Endothelial cell of umbilical vein (primary cell): ENCODE measurements around the gene ADAMTS6. TPM values are rescaled to one million over a fixed set of nuclear protein-coding genes. Genes with fewer than 3 reads are reported as not detected.

Experiments used
- BruUV-seq: library from RNA; stranded (reverse); fragments of 400-500 nt; replicated peaks from 2 replicates; lab custom pipeline; 2021; lab: Mats Ljungman, UMichigan
- CTCF ChIA-PET: fragments of 300-600, 350-600 bp; sonication (Branson Sonifier 250); formaldehyde crosslinking; loops from one replicate; lab custom pipeline; 2021; ENCODE audit warnings: antibody characterized with exemption, inconsistent platforms; lab: Charles Lee
- POLR2A ChIA-PET: fragments of 300-600, 350-600 bp; sonication (Branson Sonifier 250); formaldehyde crosslinking; loops from one replicate; lab custom pipeline; 2021; ENCODE audit warnings: antibody characterized with exemption, inconsistent platforms; lab: Charles Lee
- DNase-seq: peaks from one replicate; pipeline ENCODE4 v3.0.0-alpha.2; 2011; ENCODE audit warnings: low read depth, low spot score
- FAIRE-seq: peaks from 2 replicates; lab custom pipeline; 2011; peaks lifted over from hg19 to GRCh38; lab: Jason Lieb, UNC
- H2AFZ ChIP-seq: 2 replicates; pipeline ENCODE4 v1.6.0; 2012; ENCODE audit warnings: low read depth, low read length, control low read depth, inconsistent platforms
- H3K27ac ChIP-seq: 2 replicates; pipeline ENCODE4 v1.5.1; 2011; ENCODE audit warnings: low read depth, mild to moderate bottlenecking, control low read depth, low read length, moderate library complexity; ENCODE audit not compliant: insufficient read depth
- H3K27me3 ChIP-seq, 2 experiments: 2 replicates each; pipeline versions ENCODE4 v1.6.0 to v1.6.1; 2011; ENCODE audit warnings: low read length in 2 of 2, mixed read lengths in 1 of 2; ENCODE audit not compliant: control insufficient read depth in 2 of 2, insufficient read depth in 2 of 2
- H3K36me3 ChIP-seq, 2 experiments: 2 replicates in 1 of 2; 3 replicates in 1 of 2; pipeline ENCODE4 v1.5.1; 2011; ENCODE audit warnings: low read length in 2 of 2, mild to moderate bottlenecking in 1 of 2, moderate library complexity in 1 of 2; ENCODE audit not compliant: control insufficient read depth in 2 of 2, insufficient read depth in 2 of 2; ENCODE audit errors: extremely low read depth in 1 of 2
- H3K4me1 ChIP-seq: 3 replicates; pipeline ENCODE4 v1.5.1; 2011; ENCODE audit warnings: mild to moderate bottlenecking, low read length; ENCODE audit not compliant: control insufficient read depth, insufficient read depth; ENCODE audit errors: extremely low read depth
- H3K4me2 ChIP-seq: 2 replicates; pipeline ENCODE4 v1.6.1; 2011; ENCODE audit warnings: low read length, control low read depth, mixed read lengths; ENCODE audit not compliant: insufficient read depth
- H3K4me3 ChIP-seq, 3 experiments: fragments of 200-600 bp in 1 of 3; sonication (generic), shearing (Covaris generic) in 1 of 3; replicated peaks in 1 of 3; 2 replicates each; pipeline ENCODE4 v1.5.1; 2011 to 2016; ENCODE audit warnings: control low read depth in 3 of 3, low read length in 3 of 3, mild to moderate bottlenecking in 2 of 3, inconsistent platforms in 1 of 3, low read depth in 1 of 3, moderate library complexity in 1 of 3; ENCODE audit not compliant: insufficient read depth in 1 of 3
- H3K79me2 ChIP-seq: 2 replicates; pipeline ENCODE4 v1.6.0; 2012; ENCODE audit warnings: low read length, inconsistent platforms; ENCODE audit not compliant: control insufficient read depth, insufficient read depth
- H3K9ac ChIP-seq: replicated peaks from 2 replicates; pipeline ENCODE3; 2011; ENCODE audit warnings: low read length, control low read depth; ENCODE audit not compliant: insufficient read depth; ENCODE audit errors: extremely low read depth
- H3K9me1 ChIP-seq: replicated peaks from 3 replicates; pipeline ENCODE4 v1.6.0; 2011; ENCODE audit warnings: mild to moderate bottlenecking, low read length; ENCODE audit not compliant: control insufficient read depth, insufficient read depth; ENCODE audit errors: extremely low read depth
- H3K9me3 ChIP-seq: replicated peaks from 2 replicates; pipeline ENCODE4 v1.5.1; 2012; ENCODE audit warnings: low read length, inconsistent platforms; ENCODE audit not compliant: control insufficient read depth, insufficient read depth
- H4K20me1 ChIP-seq: replicated peaks from 2 replicates; pipeline ENCODE3; 2011; ENCODE audit warnings: mild to moderate bottlenecking, low read length; ENCODE audit not compliant: control insufficient read depth, insufficient read depth; ENCODE audit errors: extremely low read depth
- CTCF ChIP-seq, 2 donors: IDR thresholded peaks; 1 replicate in 1 of 2; 2 replicates in 1 of 2; pipeline ENCODE4 v1.5.1; 2011; ENCODE audit warnings: low read length in 2 of 2, mild to moderate bottlenecking in 2 of 2, moderate library complexity in 2 of 2, control low read depth in 1 of 2, inconsistent platforms in 1 of 2, low read depth in 1 of 2; ENCODE audit not compliant: insufficient read depth in 1 of 2; ENCODE audit errors: extremely low read depth in 1 of 2
- EZH2 ChIP-seq: IDR thresholded peaks from 2 replicates; pipeline ENCODE4 v1.6.1; 2012; ENCODE audit warnings: borderline replicate concordance, low read depth, mild to moderate bottlenecking, moderate library complexity, low read length, inconsistent platforms; ENCODE audit not compliant: severe bottlenecking
- FOS ChIP-seq: IDR thresholded peaks from 2 replicates; pipeline ENCODE4 v1.6.1; 2011; ENCODE audit warnings: mild to moderate bottlenecking, low read length, moderate library complexity, borderline replicate concordance; ENCODE audit not compliant: insufficient read depth
- JUN ChIP-seq: IDR thresholded peaks from 2 replicates; pipeline ENCODE4 v1.6.1; 2011; ENCODE audit warnings: borderline replicate concordance, low read depth; ENCODE audit not compliant: insufficient read length, insufficient read depth
- MAX ChIP-seq: IDR thresholded peaks from 2 replicates; pipeline ENCODE4 v1.6.1; 2011; ENCODE audit not compliant: insufficient read depth, insufficient read length
- MYC ChIP-seq: IDR thresholded peaks from one replicate; pipeline ENCODE4 v1.6.1; 2011; ENCODE audit warnings: mild to moderate bottlenecking, low read depth, low read length
- POLR2A ChIP-seq: IDR thresholded peaks from 2 replicates; pipeline ENCODE4 v1.6.1; 2012; ENCODE audit warnings: low read depth, mild to moderate bottlenecking, control low read depth, low read length
- POLR2AphosphoS5 ChIP-seq: IDR thresholded peaks from 2 replicates; pipeline ENCODE4 v1.6.1; 2012; ENCODE audit warnings: low read depth, mild to moderate bottlenecking, control low read depth, low read length, moderate library complexity; ENCODE audit not compliant: insufficient read depth
- dilution Hi-C: fragments of 300-500 bp; cut with MboI; formaldehyde crosslinking; loops from one replicate; pipeline ENCODE4 v1.15.0; 2019; ENCODE audit warnings: low sequenced_read_pairs; ENCODE audit not compliant: extremely low pct_ligation_motif_present
- intact Hi-C: fragments of 100-400 bp; cut with micrococcal nuclease; formaldehyde crosslinking; loops from one replicate; pipeline ENCODE4 v1.10.0; 2022
- polyA plus RNA-seq, 4 experiments: library from polyadenylated mRNA; depleted of rRNA in 3 of 4; stranded (reverse) in 3 of 4; unstranded in 1 of 4; fragments of >200 nt; gene quantifications; 2 replicates each; pipeline versions ENCODE4 v1.2.1 to v1.2.3, GENCODE V29; 2011 to 2012; ENCODE audit warnings: missing spikeins in 1 of 4
- total RNA-seq: library from RNA; stranded (reverse); gene quantifications from 2 replicates; pipeline ENCODE4 v1.2.3, GENCODE V29; 2021

ADAMTS6 gene
- total and polyA plus RNA-seq, 2 donors (not counting 3 experiments of a cell fraction or from before 2014, with no cell fraction given) = 20.4 to 43.4 TPM

GRCh38 chr5:65423623-65424022, 58.1 kb downstream of the ADAMTS6 start:
- H2AFZ ChIP-seq = no peak overlapping the region
- no peak for FAIRE-seq
- intact Hi-C loops (no loop called here), dilution Hi-C loops (no loop called here)
- H3K36me3 ChIP-seq = peaks cover 0 to 5% of the 10 kb centered on the region in 2 experiments
- no peak overlapping the region for H3K9ac ChIP-seq
- ChIA-PET CTCF (interaction anchor here (0.8 to 1.7 kb wide), 6 partner anchors 9 to 59 kb away, joined by 3 to 5 read pairs (median 4); no protein-coding TSS in a partner anchor), POLR2A (no interaction called here)
- H3K4me3 ChIP-seq = no peak overlapping the region
- H4K20me1 ChIP-seq = no peaks in the 10 kb centered on the region
- no peaks in the 10 kb centered on the region for H3K9me1 ChIP-seq
- BruUV-seq = no TSS peak
- H3K27ac ChIP-seq = no peak overlapping the region
- no peak overlapping the region for H3K4me2 ChIP-seq
- H3K9me3 ChIP-seq = no peaks in the 10 kb centered on the region
- H3K79me2 ChIP-seq = peaks cover 16% of the 10 kb centered on the region
- no peak for TF ChIP-seq CTCF (IDR thresholded peaks at IDR 0.05; ENCODE audit: extremely low read depth in 1 of 2, insufficient read depth in 1 of 2, low read depth in 1 of 2, low read length in 2 of 2)
- TF ChIP-seq FOS = no peak
- no peak for TF ChIP-seq MAX
- no peak for TF ChIP-seq EZH2
- TF ChIP-seq POLR2A = no peak
- no peak for TF ChIP-seq MYC
- TF ChIP-seq POLR2AphosphoS5 = no peak
- no peak for TF ChIP-seq JUN
- DNase-seq = no peak
- H3K27me3 ChIP-seq = no peaks in the 10 kb centered on the region
- H3K4me1 ChIP-seq = no peaks in the 10 kb centered on the region
